Panc1 (cell line): ENCODE data around the gene SYNGR2. TPM values are rescaled to one million over a fixed set of nuclear protein-coding genes. Genes with fewer than 3 reads are reported as not detected.

Source experiments
- ATAC-seq: fragments of 200-7000 bp; cut with Tn5 transposase; 2 replicates; pipeline ENCODE4 v1.9.1; 2020; ENCODE audit warnings: mild to moderate bottlenecking, moderate library complexity
- BruUV-seq: library from RNA; stranded (reverse); fragments of 400-500 nt; replicated peaks from 2 replicates; lab custom pipeline; 2021; lab: Mats Ljungman, UMichigan
- CTCF ChIA-PET: fragments of 300-600 bp; sonication (Branson Sonifier 250); formaldehyde crosslinking; loops from one replicate; lab custom pipeline; 2022; ENCODE audit warnings: antibody characterized with exemption; lab: Charles Lee
- POLR2A ChIA-PET: fragments of 300-600 bp; sonication (Branson Sonifier 250); formaldehyde crosslinking; loops from one replicate; lab custom pipeline; 2022; ENCODE audit warnings: antibody characterized with exemption; lab: Charles Lee
- DNase-seq: peaks from one replicate; pipeline ENCODE4 v3.0.0-alpha.2; 2010; ENCODE audit warnings: low read depth, low spot score
- H3K27ac ChIP-seq: 2 replicates; pipeline ENCODE4 v1.5.1; 2011; ENCODE audit warnings: mild to moderate bottlenecking, low read length, inconsistent platforms
- H3K27me3 ChIP-seq: fragments of 200-500 bp; sonication (Bioruptor generic); 2 replicates; pipeline ENCODE4 v1.6.0; 2014; ENCODE audit warnings: low read length, inconsistent platforms; ENCODE audit not compliant: control insufficient read depth, insufficient read depth
- H3K36me3 ChIP-seq: fragments of 200-500 bp; sonication (Bioruptor generic); 2 replicates; pipeline ENCODE4 v1.5.1; 2014; ENCODE audit warnings: inconsistent platforms, mild to moderate bottlenecking, low read length, moderate library complexity; ENCODE audit not compliant: control insufficient read depth, insufficient read depth
- H3K4me1 ChIP-seq: 2 replicates; pipeline ENCODE4 v1.5.1; 2011; ENCODE audit warnings: inconsistent platforms, mild to moderate bottlenecking, low read length, moderate library complexity; ENCODE audit not compliant: control insufficient read depth, insufficient read depth
- H3K4me3 ChIP-seq, 2 experiments: 2 replicates each; pipeline ENCODE4 v1.5.1; 2011 to 2012; ENCODE audit warnings: low read depth in 2 of 2, low read length in 2 of 2, mild to moderate bottlenecking in 2 of 2, inconsistent platforms in 1 of 2, moderate library complexity in 1 of 2
- H3K9me3 ChIP-seq: fragments of 200-500 bp; sonication (Bioruptor generic); 2 replicates; pipeline ENCODE4 v1.5.1; 2014; ENCODE audit warnings: low read depth, mild to moderate bottlenecking, inconsistent platforms, low read length, moderate library complexity; ENCODE audit not compliant: control insufficient read depth, insufficient read depth
- CTCF ChIP-seq: fragments of 450-650 bp; IDR thresholded peaks from 2 replicates; pipeline ENCODE4 v1.5.1; 2017; ENCODE audit warnings: mild to moderate bottlenecking
- POLR2AphosphoS5 ChIP-seq: IDR thresholded peaks from 2 replicates; pipeline ENCODE4 v1.6.1; 2012; ENCODE audit warnings: mild to moderate bottlenecking, low read depth, low read length, moderate library complexity
- REST ChIP-seq, 2 experiments: IDR thresholded peaks; 2 replicates each; pipeline ENCODE4 v1.6.1; 2011 to 2012; ENCODE audit warnings: low read depth in 2 of 2, control low read depth in 1 of 2, low read length in 1 of 2, mild to moderate bottlenecking in 1 of 2, moderate library complexity in 1 of 2; ENCODE audit not compliant: insufficient read depth in 1 of 2
- SIN3A ChIP-seq: IDR thresholded peaks from 2 replicates; pipeline ENCODE4 v1.6.1; 2012; ENCODE audit warnings: low read depth, mild to moderate bottlenecking, low read length, moderate library complexity, borderline replicate concordance; ENCODE audit not compliant: insufficient read depth
- TCF7L2 ChIP-seq: IDR thresholded peaks from 2 replicates; pipeline ENCODE4 v1.6.1; 2011; ENCODE audit warnings: mild to moderate bottlenecking, low read depth, low read length, inconsistent platforms
- in situ Hi-C: cut with HindIII; loops from 2 replicates; pipeline ENCODE4 v1.10.0; 2016; ENCODE audit warnings: low sequenced_read_pairs, low pct_unique_long_range_greater_than_20kb
- intact Hi-C: fragments of 100-400 bp; cut with micrococcal nuclease; formaldehyde crosslinking; loops from one replicate; pipeline ENCODE4 v1.10.0; 2022; ENCODE audit not compliant: unreplicated experiment
- total RNA-seq: library from RNA; stranded (reverse); gene quantifications from one replicate; pipeline ENCODE4 v1.2.1, GENCODE V29; 2021; ENCODE audit not compliant: unreplicated experiment

SYNGR2 gene
- total RNA-seq, 1 experiment from 2014 or later = 204 TPM

- TF ChIP-seq TCF7L2 = no peak
- no peak for TF ChIP-seq REST (IDR thresholded peaks at IDR 0.05; ENCODE audit: insufficient read depth in 1 of 2, low read depth in 2 of 2, low read length in 1 of 2)
- no peak for TF ChIP-seq SIN3A
- TF ChIP-seq POLR2AphosphoS5 = no peak
- TF ChIP-seq CTCF = no peak
- ChIA-PET POLR2A (no interaction called here), CTCF (no interaction called here)
- in situ Hi-C loops = no loop called here
- no peaks in the 10 kb centered on the region for H3K9me3 ChIP-seq
- H3K4me3 ChIP-seq = no peak overlapping the region
- H3K27ac ChIP-seq = no peak overlapping the region
- ATAC-seq (no peak), DNase-seq (no peak)
- no peaks in the 10 kb centered on the region for H3K27me3 ChIP-seq
- peaks cover 33% of the 10 kb centered on the region for H3K4me1 ChIP-seq
- BruUV-seq = no TSS peak
- intact Hi-C loops = no loop called here
- H3K36me3 ChIP-seq = peaks cover 2% of the 10 kb centered on the region; the same call in 1 of the 2 replicates
Measured at GRCh38 chr17:78124836-78125137, 43.6 kb upstream of the SYNGR2 start.

- Histone ChIP-seq H3K9me3 (no peaks in the 10 kb centered on the region), H3K36me3 (peaks cover 2% of the 10 kb centered on the region; the same call in 1 of the 2 replicates), H3K4me3 (no peak overlapping the region), H3K27me3 (no peaks in the 10 kb centered on the region), H3K4me1 (peaks cover 39% of the 10 kb centered on the region), H3K27ac (no peak overlapping the region)
- TF ChIP-seq REST (IDR thresholded peaks at IDR 0.05; ENCODE audit: insufficient read depth in 1 of 2, low read depth in 2 of 2, low read length in 1 of 2) (no peak), CTCF (no peak), POLR2AphosphoS5 (no peak), SIN3A (no peak), TCF7L2 (no peak)
- no peak for ATAC-seq
- intact Hi-C loops = no loop called here
- POLR2A ChIA-PET = no interaction called here
- in situ Hi-C loops = no loop called here
- DNase-seq = no peak
- CTCF ChIA-PET = no interaction called here
- BruUV-seq = no TSS peak
Measured at GRCh38 chr17:78125138-78125913, 43.1 kb upstream of the SYNGR2 start.
